ENCODE results near the gene GCNT3. TPM values are rescaled to one million over a fixed set of nuclear protein-coding genes. Genes with fewer than 3 reads are reported as not detected.

The GCNT3 gene
- total and polyA plus RNA-seq, 7 donors = 0.36 to 129 (median 73.3) TPM; not detected in 2

DNA sequence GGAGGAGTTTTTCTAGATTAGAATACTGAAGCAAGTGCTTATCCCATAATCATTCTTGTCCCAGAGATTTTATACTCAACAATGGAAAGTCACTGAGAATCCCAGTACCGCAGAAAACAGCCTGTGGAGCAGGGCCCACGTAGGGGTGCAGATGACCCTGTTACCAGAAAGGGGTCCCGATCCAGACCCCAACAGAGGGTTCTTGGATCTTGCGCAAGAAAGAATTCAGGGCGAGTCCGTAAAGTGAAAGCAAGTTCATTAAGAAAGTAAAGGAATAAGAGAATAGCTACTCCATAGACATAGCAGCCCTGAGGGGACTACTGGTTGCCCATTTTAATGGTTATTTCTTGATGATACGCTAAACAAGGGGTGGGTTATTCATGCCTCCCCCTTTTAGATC is 2.6 kb downstream of the GCNT3 start:
- H3K4me1 ChIP-seq = no peaks in the 10 kb centered on the region
- no peaks in the 10 kb centered on the region for H3K36me3 ChIP-seq
- no peak overlapping the region for H3K27ac ChIP-seq
- 94 to 96% methylated on average over 7 of the region's 7 CpGs for WGBS, 2 donors
- TF ChIP-seq POLR2A (IDR thresholded peaks at IDR 0.05) = no peak
- TF ChIP-seq POLR2AphosphoS5 (IDR thresholded peaks at IDR 0.05) = no peak
- no peak for TF ChIP-seq EP300 (IDR thresholded peaks at IDR 0.05)
- peaks cover 0 to 8% (median 0%) of the 10 kb centered on the region in 3 donors for H3K27me3 ChIP-seq
- no peak overlapping the region for H3K4me3 ChIP-seq
- DNase-seq = no peak
- intact Hi-C loops (cut with DNase I) = no loop called here
- H3K9me3 ChIP-seq = no peaks in the 10 kb centered on the region

DNA sequence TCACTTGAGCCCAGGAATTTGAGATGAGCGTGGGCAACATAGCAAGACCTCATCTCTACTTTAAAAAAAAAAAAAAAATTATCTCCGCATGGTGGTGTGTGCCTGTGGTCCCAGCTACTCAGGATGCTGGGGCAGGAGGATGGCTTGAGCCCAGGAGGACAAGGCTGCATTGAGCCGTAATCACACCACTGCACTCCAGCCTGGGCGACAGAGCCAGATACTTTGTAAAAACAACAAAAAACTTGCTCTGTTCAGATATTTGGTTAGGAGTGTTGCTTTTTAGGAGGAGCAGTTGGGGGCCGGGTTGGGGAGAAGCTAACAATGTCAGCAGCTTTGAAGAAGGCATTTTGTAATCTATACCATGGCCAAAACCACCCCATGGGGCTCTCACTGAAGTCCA is 4.1 kb downstream of the GCNT3 start:
- TF ChIP-seq POLR2AphosphoS5 (IDR thresholded peaks at IDR 0.05) = no peak
- no peak for TF ChIP-seq EP300 (IDR thresholded peaks at IDR 0.05)
- no peak for TF ChIP-seq POLR2A (IDR thresholded peaks at IDR 0.05)
- TF ChIP-seq, protein P1, sequence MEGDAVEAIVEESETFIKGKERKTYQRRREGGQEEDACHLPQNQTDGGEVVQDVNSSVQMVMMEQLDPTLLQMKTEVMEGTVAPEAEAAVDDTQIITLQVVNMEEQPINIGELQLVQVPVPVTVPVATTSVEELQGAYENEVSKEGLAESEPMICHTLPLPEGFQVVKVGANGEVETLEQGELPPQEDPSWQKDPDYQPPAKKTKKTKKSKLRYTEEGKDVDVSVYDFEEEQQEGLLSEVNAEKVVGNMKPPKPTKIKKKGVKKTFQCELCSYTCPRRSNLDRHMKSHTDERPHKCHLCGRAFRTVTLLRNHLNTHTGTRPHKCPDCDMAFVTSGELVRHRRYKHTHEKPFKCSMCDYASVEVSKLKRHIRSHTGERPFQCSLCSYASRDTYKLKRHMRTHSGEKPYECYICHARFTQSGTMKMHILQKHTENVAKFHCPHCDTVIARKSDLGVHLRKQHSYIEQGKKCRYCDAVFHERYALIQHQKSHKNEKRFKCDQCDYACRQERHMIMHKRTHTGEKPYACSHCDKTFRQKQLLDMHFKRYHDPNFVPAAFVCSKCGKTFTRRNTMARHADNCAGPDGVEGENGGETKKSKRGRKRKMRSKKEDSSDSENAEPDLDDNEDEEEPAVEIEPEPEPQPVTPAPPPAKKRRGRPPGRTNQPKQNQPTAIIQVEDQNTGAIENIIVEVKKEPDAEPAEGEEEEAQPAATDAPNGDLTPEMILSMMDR (IDR thresholded peaks at IDR 0.05) = no peak
- H3K4me3 ChIP-seq = no peak overlapping the region
- intact Hi-C loops (cut with DNase I) = no loop called here

DNA sequence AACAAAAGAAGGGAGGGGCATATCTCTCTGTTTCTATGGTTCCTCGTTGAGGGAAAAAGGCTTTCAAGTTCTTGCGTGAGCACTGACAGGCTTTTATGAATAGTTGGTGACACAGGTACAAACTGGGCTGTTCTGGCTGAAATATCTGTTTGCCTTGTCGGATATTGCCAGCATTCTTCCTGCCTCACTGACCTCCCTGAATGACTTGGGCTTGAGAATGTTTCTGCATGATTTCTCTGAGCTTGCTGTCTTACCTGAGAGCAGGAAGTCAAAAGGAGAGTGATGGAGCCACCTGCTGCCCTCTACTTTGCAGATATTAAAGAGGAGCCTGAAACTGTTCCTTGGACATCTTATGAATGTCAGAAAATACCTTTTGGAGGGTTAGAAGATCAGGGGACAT is 4.8 kb downstream of the GCNT3 start:
- Histone ChIP-seq H3K9me3 (no peaks in the 10 kb centered on the region), H3K27ac (no peak overlapping the region), H3K27me3 (peaks cover 0 to 8% (median 0%) of the 10 kb centered on the region in 3 donors), H3K4me1 (no peaks in the 10 kb centered on the region), H3K4me3 (no peak overlapping the region), H3K36me3 (no peaks in the 10 kb centered on the region)
- DNase-seq = no peak
- intact Hi-C loops (cut with DNase I) = no loop called here
- 17 to 63% methylated on average over 3 of the region's 3 CpGs for WGBS, 2 donors
- TF ChIP-seq POLR2AphosphoS5 (IDR thresholded peaks at IDR 0.05) (no peak), EP300 (IDR thresholded peaks at IDR 0.05) (no peak), POLR2A (IDR thresholded peaks at IDR 0.05) (no peak)
- TF ChIP-seq, protein P1 (IDR thresholded peaks at IDR 0.05) = no peak

More for the DNA sequence above, 4.1 kb downstream of the GCNT3 start:
- Histone ChIP-seq H3K27ac (no peak overlapping the region), H3K27me3 (peaks cover 0 to 8% (median 0%) of the 10 kb centered on the region in 3 donors), H3K9me3 (no peaks in the 10 kb centered on the region), H3K36me3 (no peaks in the 10 kb centered on the region), H3K4me1 (no peaks in the 10 kb centered on the region)
- WGBS, 2 donors = 93 to 95% methylated on average over 5 of the region's 5 CpGs
- DNase-seq = no peak

DNA sequence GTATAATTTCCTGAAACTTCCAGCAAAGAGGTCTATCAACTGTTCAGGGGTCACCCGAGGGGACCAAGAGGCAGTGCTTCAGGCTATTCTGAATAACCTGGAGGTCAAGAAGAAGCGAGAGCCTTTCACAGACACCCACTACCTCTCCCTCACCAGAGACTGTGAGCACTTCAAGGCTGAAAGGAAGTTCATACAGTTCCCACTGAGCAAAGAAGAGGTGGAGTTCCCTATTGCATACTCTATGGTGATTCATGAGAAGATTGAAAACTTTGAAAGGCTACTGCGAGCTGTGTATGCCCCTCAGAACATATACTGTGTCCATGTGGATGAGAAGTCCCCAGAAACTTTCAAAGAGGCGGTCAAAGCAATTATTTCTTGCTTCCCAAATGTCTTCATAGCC is 6.8 kb downstream of the GCNT3 start:
- Histone ChIP-seq H3K4me1 (no peaks in the 10 kb centered on the region), H3K27ac (no peak overlapping the region), H3K27me3 (peaks cover 0 to 8% (median 0%) of the 10 kb centered on the region in 3 donors), H3K4me3 (no peak overlapping the region), H3K36me3 (no peaks in the 10 kb centered on the region), H3K9me3 (no peaks in the 10 kb centered on the region)
- TF ChIP-seq, protein P1 (IDR thresholded peaks at IDR 0.05) = no peak
- TF ChIP-seq EP300 (IDR thresholded peaks at IDR 0.05) = no peak
- no peak for TF ChIP-seq POLR2A (IDR thresholded peaks at IDR 0.05)
- no peak for TF ChIP-seq POLR2AphosphoS5 (IDR thresholded peaks at IDR 0.05)
- intact Hi-C loops (cut with DNase I) = no loop called here
- DNase-seq = no peak
- 88 to 92% methylated on average over 4 of the region's 4 CpGs for WGBS, 2 donors

DNA sequence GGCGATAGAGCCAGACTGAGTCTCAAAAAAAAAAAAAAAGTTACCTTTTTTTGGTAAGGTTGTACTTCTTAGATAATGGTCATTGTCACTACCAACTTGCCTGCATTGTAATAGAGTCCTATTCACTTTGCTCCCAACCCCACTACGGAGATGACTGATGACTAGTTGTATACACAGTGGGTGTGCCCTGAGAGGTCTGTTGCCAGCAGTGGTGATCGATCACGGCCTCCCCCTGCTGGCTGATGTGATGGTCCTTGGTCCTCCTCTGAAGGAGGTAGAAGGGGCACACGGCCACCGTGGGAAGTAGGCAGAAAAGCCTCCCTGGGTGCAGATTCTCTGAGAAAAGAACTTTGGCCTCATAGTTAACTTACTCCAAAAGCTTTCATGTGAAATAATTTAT is 10.7 kb downstream of the GCNT3 start:
- intact Hi-C loops (cut with DNase I) = no loop called here
- Histone ChIP-seq H3K36me3 (no peaks in the 10 kb centered on the region), H3K4me1 (no peaks in the 10 kb centered on the region), H3K4me3 (no peak overlapping the region), H3K9me3 (no peaks in the 10 kb centered on the region), H3K27me3 (peaks cover 0 to 8% (median 0%) of the 10 kb centered on the region in 3 donors), H3K27ac (no peak overlapping the region)
- TF ChIP-seq, protein P1 (IDR thresholded peaks at IDR 0.05) = peak in 1 of 4 experiments; percentile 18
- TF ChIP-seq POLR2AphosphoS5 (IDR thresholded peaks at IDR 0.05) (no peak), EP300 (IDR thresholded peaks at IDR 0.05) (no peak), POLR2A (IDR thresholded peaks at IDR 0.05) (no peak)
- 21 to 22% methylated on average over 6 of the region's 6 CpGs for WGBS, 2 donors
- DNase-seq = no peak
